RKO (cell line): ENCODE measurements around the gene RBM33.
"Not testable (repeated sequence)": the region's sequence is repeated elsewhere in the genome, so short reads cannot be mapped to it uniquely, and the experiment has no call there.

ENCODE experiments used
- DNase-seq: peaks from one replicate; pipeline ENCODE4 v3.0.0-alpha.2; 2016; ENCODE audit warnings: low spot score

Gene RBM33

DNA sequence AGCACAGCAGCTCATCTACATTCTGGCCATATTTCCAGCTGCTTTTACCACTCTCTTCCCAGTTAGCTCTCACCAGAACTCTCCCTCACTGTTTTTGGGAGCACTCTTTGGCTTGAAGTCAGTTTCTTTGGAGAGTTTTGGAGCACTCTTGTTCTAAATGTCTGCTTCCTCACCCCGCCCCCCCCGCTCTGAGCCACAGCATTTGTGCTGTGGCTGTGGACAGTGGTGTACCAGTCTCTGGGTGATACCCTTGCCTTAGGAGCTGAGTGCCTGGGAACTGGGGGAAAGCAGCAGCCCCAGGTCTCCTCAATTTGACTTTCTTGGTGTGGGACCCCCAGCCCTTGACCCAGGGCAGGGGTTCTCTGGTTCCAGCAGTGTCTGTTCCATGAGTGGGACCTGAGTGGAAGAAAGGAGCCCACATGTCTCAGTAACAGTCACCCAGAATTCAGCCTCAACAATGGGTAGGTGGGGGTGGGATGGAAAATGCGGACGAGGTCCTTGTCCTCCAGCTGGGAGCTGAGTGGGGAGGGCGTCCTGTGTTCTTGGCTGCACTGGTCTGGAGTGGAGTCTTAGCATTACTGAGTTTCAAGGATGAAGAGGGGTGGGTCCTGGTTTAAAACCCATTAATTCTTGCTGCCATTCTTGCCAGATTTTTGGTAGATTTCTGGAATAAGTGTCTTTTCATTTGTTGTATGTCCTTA lies 18.0 kb downstream of the RBM33 start:
- no peak for DNase-seq

DNA sequence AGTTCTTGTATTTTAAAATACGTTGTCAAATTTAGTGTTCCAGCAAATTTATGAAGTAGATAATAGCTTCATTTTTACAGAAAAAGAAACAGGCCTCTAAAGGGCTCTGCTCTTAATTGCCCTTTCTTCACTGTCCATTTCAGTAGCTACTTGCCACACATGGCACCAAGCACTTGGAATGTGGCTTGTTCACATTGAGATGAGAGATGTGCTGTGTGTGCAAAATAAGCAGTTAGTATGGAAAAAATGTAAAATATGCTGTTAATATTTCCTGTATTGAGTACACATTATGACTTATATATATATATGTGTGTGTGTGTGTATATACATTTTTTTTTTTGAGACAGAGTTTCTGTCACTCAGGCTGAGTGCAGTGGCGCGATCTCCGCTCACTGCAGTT lies 19.5 kb downstream of the RBM33 start:
- DNase-seq, result no peak

GRCh38 chr7:155665079-155665956 lies 20.9 kb downstream of the RBM33 start:
- no peak for DNase-seq

DNA sequence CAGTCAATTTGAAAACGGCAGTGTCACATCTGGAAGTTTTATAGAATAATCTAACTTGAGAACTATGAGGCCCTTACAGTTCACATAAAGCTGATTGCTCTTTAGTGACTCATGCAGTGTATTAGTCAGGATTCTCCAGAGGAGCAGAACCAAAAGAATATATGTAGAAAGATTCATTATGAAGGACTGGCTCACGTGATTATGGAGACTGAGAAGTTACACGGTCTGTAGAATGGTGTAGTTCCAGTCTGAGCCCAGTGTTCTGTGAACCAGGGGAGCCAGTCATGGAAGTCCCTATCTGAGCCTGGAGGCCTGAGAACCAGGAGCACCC lies 21.5 kb downstream of the RBM33 start:
- DNase-seq, result peak; percentile 91

DNA sequence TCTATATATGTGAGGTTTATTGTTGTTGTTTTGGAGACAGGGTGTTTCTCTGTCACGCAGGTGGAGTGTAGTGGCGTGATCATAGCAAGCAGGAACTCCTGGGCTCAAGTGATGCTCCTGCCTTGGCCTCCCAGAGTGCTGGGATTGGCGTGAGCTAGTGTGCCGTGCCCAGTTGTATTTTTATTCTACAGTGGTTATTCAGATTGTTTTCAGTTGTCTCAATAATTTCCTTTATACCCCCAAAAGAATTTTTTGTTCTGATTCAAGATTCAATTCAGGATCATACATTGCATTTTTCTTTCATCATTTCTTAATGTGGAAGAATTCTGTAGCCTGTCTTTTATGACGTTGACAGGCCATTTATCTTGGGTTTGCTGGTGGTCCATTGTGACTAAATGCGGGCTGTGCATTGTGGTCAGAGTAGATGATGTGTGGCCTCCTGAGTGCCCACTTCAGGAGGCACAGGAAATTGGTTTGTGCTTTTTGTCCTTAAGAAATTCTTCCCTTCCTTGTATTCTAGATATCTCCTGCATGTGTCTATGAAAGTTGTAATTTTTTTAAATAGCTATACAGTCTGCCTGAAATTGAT lies 22.9 kb downstream of the RBM33 start:
- no peak for DNase-seq

DNA sequence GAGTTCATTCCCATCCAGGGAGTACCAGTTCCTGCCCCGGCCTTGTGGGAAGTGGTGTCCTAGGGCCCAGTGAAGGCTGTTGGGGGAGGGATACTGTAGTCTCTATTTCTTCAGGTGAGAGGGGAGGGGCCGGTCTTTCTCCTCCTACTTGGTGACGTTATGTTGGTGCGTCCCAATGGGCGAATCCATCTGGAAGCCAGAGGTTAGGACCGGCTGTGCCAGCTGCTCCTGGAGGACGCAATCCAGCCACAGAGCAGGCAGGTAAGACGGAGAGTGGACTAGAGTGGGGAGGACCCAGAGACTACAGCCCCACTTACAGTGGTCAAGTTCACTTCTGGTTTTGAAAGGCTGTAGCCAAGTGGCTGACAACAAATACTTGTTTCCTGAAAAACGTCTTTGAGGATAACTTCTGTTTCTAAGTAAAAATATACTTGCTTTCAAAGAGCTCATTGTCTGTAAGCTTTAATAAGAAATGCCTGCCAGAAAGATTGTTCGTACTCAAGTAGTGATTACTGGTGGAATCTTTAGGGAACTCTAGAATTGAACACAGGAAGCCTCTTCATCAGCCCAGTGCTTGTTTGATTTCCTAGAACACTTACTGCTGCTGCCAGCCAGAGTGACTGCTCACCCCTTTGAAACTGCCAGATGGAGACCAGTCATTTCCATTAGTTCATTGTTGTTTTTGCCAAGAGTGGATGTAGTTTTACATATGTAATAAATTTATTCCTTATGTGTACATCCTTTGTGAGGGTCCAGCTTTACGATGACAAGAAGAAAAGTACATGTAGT lies 25.4 kb downstream of the RBM33 start:
- no peak for DNase-seq

DNA sequence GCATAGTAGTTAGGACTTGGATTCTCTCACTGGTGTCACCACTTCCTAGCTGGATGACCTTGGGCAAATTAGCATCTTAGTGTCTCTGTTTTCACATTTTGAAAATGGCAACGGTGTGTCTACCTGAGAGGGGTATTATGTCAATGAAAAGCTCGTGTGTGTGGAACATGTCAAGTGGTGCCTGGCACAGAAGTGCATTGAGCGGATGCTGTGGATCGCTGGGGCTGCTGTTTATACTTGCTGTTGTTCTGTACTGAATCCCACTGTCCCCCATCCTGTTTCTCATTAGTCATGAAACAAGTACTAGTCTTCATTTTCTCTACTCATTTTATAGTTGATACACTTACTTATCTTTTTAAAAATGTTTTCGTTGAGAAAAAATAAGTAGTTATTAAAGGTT lies 26.1 kb downstream of the RBM33 start:
- DNase-seq, result no peak

GRCh38 chr7:155674556-155674955 lies 30.1 kb downstream of the RBM33 start:
- DNase-seq, result no peak

DNA sequence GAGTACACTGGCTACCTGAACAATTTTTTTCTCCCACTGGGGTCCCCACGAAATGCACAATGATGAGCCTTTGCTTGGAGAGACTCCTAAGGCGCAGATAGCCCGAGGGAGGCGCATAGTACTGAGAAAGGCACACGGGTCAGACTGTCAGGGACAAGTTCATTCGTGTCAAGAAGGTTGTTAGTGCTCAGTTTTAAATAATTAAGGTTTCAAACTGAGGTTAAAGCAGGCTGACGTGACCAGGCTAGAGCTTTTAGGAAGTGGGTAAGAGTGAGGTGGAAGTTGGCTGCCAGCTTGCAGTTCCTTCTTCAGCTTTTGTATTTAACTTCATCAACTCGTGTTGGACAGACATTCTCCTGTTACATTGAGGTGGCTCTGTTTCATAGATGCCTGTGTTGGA lies 31.6 kb downstream of the RBM33 start:
- no peak for DNase-seq

DNA sequence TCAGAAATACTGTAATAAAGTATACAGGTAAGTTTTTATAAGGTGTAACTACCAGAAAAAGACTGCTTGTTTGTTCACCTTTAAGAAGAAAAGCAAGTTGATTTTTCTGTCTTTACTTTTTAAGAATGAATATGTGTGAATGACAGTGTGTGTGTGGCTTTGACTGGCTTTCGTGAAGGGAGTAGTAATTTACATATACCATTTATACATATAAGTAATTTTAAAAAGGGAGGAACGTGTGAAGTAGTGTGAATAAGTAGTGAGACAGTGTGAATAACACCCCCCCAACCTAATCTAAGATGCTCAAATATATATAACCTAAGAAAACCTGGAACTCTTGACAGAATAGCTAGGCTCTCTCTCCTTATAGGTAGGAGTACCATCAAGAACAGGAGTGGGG lies 33.2 kb downstream of the RBM33 start:
- no peak for DNase-seq

DNA sequence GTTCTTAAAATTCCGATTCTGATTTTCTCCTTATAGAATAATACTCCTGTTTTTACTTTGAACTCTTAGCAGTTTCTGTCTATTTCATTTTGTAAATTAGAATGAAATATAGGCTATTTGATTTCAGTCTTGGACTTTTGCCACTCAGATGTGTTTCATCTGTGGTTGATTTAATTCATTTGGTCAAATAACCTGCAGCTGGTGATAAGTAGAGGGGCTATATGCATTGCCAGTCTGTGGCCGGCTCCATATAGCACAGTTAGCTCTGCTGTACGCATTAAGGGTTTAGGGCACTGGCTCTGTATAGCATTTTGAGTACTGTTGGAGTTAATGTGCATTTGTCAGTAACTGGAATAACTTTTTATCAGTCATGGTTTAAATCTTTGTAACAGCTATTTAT lies 35.7 kb downstream of the RBM33 start:
- no peak for DNase-seq

DNA sequence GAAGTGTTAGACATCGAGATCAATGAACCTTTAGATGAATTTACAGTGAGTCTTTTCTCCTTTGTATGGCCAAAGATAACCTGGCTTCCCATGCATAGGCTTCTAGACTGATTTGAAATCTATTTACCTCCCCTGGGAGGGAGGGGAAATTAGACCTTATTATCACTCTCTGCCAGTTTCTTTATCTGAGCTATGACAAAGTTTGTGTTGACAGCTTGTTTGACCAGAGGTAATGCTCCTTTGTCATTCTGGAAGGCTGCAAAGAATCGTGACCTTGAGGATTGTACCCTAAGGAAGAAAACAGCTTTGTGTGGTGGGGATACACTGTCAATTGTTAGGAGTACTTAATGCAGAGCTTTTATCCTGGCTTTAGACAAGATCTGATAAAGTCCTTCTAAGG lies 36.4 kb downstream of the RBM33 start:
- no peak for DNase-seq

- DNase-seq, result no peak
These were observed 37.2 kb downstream of the RBM33 start for GRCh38 chr7:155681663-155682062.

DNA sequence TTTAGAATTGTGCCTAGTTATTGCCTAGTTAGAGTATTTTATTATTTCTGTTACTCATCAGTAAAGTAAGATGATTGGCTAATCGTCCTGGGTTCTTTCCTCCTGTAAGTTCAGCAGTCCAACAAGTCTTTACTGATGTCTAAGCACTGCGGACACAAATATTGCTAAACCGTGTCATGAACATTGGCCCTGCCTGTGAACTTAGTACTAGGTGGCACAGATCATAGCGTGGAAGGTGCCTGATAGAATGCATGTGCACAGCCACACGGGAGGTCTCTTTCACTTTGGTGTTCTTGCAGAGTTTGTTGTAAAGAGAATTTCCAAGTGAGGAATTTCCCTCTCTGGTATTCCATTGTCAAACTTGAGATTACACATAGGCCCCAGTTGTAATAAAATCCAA lies 38.0 kb downstream of the RBM33 start:
- DNase-seq, result no peak

GRCh38 chr7:155683098-155683497 lies 38.6 kb downstream of the RBM33 start:
- no peak for DNase-seq

- no peak for DNase-seq
These were observed 39.3 kb downstream of the RBM33 start for GRCh38 chr7:155683714-155684113.

DNA sequence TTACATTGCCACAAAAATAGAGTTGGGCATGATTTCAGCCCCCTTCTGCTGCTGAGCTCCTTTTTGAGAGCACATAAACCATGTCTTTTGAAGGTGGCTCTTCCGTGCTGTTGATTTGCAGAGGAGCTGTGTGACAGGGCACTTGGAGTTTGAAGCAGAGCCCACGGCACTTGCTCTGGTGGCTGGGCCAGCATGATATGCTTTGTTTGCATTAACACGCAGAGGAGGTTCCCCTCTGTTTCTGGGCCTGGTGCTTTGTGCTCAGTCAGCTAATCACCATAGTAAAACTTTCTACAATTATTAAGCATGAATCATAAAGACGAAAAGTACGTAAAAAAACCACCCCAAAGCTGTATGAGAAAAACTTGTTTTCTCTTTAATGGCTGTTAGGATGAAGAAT lies 40.1 kb downstream of the RBM33 start:
- DNase-seq, result no peak

DNA sequence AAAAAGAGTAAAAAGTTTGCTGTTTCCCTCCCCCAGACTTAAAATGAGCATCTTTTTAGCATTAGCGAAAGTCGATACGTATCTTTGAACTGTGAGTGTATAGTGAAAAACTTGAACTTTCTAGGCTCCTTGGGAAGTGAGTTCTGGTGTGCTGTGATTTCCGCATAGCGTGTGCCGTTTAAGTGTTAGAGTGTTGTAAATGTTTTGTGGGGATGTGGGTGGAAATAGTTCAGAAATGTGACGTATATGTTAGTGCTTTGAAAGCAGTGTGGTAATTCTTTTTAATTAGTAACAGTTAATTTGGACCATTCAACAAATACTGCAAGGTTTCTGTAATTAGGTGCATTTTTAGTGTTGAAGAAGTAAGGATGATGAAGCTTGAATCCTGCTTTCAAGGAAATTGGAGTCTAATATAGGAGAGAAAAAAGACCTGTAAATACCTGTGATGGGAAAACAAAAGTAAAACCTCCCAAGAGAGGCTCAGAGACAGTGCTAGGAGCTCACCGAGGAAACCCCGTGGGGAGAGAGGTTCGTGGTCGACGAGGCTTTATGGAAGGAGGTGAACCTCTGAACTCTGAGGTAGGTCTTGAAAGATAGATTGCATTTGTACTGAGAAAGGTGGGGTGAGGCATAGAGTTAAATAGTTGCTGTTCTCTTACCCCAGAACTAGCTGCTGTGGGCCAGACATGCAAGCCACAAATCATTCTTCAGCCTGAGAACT lies 40.8 kb downstream of the RBM33 start:
- DNase-seq, result no peak

DNA sequence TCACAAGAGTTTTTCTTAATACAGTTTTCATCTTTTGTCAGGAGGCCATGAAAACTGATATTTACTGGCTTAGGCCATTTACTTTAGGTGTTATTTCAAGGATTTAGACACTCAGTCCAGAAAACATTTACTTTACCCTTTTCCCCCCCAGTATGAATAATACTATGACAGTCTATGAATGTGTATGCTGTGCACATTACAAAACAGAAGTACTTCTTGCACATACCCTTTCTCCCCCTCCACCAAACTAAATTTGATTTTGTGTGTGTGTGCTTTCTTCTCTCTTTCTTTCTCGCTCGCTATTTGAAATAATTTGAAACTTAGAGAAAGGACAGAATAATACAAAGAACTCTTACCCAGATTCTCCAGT lies 41.3 kb downstream of the RBM33 start:
- DNase-seq, result no peak

GRCh38 chr7:155686620-155687324 lies 42.3 kb downstream of the RBM33 start:
- not testable (repeated sequence) for DNase-seq

DNA sequence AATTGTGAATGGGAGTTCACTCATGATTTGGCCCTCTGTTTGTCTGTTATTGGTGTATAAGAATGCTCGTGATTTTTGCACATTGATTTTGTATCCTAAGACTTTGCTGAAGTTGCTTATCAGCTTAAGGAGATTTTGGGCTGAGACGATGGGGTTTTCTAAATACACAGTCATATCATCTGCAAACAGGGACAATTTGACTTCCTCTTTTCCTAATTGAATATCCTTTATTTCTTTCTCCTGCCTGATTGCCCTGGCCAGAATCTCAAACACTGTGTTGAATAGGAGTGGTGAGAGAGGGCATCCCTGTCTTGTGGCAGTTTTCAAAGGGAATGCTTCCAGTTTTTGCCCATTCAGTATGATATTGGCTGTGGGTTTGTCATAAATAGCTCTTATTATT lies 43.8 kb downstream of the RBM33 start:
- not testable (repeated sequence) for DNase-seq
